Activated CD4-positive, alpha-beta T cell treated with anti-CD3 and anti-CD28 coated beads, Interleukin-2, amount 50 U/mL, for 24 hours (primary cell): ENCODE measurements around the gene DEUP1.

ENCODE experiments used
- DNase-seq, 2 donors: peaks; one replicate each; pipeline ENCODE4 v3.0.0-alpha.2; 2020; ENCODE audit warnings: low read depth in 1 of 2, low spot score in 1 of 2

Gene DEUP1

DNA sequence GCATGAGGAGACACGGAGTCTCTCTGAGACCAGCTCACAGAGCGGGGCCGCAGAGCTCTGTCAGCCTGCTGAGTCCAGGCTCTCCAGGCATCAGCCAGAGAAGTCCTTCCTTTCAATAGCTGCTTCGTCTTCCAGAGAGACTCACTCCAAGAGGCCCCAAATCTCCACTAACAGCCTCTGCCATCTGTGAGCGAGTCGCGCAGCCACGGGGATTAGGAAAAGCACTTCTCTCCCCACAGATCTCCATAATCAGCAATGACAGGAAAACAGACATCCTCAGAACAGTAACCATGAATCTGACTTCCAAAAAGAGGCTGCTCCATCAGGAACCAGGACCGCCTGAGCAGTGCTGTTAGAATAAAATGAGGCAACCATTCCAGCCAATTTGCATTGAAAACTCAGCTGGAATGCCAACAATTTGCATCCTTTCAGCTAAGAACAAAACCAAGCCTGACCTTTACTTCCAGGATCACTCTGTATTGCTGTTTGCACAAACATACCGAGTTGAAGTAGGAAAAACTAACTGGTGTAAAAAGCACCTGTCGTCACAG, 147.2 kb downstream of the DEUP1 start:
- no peak for DNase-seq

DNA sequence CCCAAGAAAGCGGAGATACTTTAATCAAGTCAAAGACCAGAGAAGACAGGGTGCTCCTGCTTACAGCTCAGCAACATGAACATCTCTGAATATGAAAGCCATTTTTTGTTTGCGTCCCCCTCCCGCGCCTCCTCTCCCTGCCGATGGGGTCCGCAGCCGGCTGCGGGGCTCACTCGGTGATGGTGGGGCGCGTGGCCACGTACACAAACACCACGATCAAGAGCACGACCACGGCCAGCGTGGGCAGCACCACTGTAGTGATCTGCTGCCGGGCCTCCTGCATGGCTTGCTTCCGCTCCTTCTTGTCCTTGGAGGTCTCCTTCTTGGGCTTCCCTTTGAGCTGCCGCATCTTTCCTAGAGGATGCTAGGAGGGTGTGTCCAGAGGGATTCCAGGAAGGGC, 148.3 kb downstream of the DEUP1 start:
- DNase-seq = no peak

GRCh38 chr11:93480256-93480655, 149.7 kb downstream of the DEUP1 start:
- DNase-seq = no peak

DNA sequence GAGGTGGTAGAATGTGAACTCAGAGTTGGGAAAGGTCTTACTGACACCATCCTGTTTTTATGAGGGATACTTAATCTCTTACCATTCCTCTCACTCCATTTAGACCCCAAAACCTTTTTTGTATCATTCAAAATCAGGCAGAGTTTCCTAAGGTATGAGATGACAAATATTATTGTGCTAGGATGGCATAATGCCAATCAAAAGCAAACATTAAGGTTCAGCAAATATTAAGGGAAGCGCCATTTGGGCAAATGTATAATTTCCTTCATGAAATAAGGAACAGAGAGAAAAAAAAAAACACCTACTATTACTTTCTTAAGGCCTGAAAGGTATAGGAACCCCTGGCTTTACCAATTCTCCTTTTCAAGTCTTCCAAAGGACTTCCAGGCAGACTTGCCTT, 150.2 kb downstream of the DEUP1 start:
- DNase-seq = no peak

DNA sequence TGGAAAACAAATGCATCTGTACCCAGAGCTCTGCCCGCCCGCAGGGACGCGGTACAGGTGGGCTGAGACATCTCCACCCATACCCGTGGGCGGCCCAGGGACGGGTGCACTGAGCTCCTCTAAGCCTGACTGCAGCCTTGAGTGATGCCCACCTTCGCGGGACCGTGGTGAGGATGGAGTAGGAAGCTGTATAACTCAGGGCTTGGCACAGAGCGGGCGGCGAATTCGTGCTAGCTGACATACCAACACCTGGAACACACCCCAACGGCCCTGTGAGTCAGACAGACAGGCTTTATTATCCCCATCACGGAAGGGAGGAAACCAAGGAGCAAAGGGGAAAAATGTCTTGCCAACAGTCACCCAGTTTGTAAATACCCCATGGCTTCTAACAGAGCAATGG, 150.7 kb downstream of the DEUP1 start:
- DNase-seq = no peak

GRCh38 chr11:93481696-93482095, 151.2 kb downstream of the DEUP1 start:
- no peak for DNase-seq

DNA sequence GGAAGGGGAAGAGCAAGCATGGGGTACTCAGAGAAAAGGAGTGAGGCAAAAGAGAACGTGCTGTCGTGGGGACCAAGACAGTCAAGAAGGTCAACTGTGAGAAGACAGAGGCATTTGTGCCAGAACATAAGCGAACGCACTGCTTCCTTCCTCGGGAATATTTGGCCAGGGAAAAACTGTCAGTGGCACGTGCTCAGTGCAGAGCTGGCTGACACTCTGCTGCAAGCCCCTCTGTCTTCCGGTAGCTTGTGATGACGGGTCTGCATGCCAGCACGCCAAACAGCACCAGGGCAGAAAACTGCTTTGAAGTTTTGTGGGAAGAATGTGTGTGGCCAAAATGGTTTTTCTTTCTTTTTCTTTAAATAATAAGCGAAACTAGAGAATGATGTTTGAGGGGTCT, 152.0 kb downstream of the DEUP1 start:
- DNase-seq = no peak

DNA sequence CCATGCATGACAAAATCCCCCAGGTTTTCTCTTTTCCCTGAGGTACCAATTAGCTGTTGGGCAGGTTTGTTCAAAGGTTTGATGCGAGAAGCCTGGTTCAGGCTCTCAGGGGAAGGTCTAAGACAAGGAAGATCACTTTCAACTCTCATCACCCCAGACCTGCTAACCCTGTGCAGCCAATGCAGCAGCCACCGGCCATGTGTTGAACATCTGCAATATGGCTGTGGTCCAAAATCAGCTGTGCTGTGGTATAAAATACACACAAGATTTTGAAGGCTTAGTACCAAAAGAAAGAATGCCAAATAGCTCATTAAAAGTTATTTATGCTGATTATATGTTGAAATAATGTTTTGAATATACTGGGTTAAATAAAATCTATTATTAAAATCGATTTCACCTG, 154.2 kb downstream of the DEUP1 start:
- DNase-seq = no peak

- DNase-seq = no peak
Measured at GRCh38 chr11:93485983-93486382, 155.4 kb downstream of the DEUP1 start.

GRCh38 chr11:93487032-93487483, 156.5 kb downstream of the DEUP1 start:
- DNase-seq = no peak
